ENCODE measurements around the gene ITLN2. TPM values are rescaled to one million over a fixed set of nuclear protein-coding genes. Genes with fewer than 3 reads are reported as not detected.
A peak's percentile ranks its signal among the peaks of the same experiment; 100 is the strongest.
"Not testable (repeated sequence)": the region's sequence is repeated elsewhere in the genome, so short reads cannot be mapped to it uniquely, and the experiment has no call there.

The ITLN2 gene
- total and polyA plus RNA-seq, 8 donors = 0.19 TPM; not detected in 7

DNA sequence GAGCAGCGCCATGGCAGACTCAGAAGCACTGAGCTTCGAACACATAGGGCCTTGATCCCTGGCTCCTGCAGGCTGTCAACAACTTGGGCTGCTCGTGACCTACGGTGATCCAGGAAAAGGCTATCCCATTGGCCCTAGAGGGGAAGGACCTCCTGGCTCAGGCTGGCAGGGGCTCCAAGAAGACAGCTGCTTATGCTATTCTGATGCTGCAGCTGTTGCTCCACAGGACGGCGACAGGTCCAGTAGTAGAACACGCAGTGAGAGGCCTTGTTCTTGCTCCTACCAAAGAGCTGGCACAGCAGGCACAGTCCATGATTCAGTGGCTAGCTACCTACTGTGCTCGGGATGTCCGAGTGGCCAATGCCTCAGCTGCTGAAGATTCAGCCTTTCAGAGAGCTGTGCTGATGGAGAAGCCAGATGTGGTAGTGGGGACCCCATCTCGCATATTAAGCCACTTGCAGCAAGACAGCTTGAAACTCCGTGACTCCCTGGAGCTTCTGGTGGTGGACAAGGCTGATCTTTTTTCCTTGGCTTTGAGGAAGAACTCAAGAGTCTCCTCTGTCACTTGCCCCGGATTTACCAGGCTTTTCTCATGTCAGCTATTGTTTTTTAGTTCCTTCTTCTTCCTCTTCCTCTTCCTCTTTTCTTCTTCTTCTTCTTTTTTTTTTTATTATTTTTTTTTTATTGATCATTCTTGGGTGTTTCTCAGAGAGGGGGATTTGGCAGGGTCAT lies 18.9 kb downstream of the ITLN2 start:
- H3K9me3 ChIP-seq = no peaks in the 10 kb centered on the region
- intact Hi-C loops (cut with DNase I) = no loop called here
- H3K4me1 ChIP-seq = no peaks in the 10 kb centered on the region
- no peak overlapping the region for H3K27ac ChIP-seq
- ATAC-seq (no peak), FAIRE-seq (no peak), DNase-seq (no peak)
- H3K27me3 ChIP-seq = no peaks in the 10 kb centered on the region
- WGBS, 2 donors = 92 to 93% methylated on average over 12 of the region's 12 CpGs
- H3K4me3 ChIP-seq = no peak overlapping the region
- H3K36me3 ChIP-seq = no peaks in the 10 kb centered on the region
- TF ChIP-seq CTCF (IDR thresholded peaks at IDR 0.05) = no peak

DNA sequence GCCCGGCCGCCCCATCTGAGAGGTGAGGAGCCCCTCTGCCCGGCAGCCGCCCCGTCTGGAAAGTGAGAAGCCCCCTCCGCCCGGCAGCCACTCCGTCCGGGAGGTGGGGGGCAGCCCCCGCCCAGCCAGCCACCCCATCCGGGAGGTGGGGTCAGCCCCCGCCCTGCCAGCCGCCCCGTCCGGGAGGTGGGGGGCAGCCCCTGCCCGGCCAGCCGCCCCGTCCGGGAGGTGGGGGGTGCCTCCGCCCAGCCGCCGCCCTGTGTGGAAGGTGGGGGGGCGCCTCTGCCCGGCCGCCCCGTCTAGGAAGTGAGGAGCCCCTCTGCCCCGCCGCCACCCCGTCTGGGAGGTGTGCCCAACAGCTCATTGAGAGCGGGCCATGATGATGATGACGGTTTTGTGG lies 21.3 kb downstream of the ITLN2 start:
- H3K4me3 ChIP-seq; H3K27ac ChIP-seq; H3K9me3 ChIP-seq; intact Hi-C loops (cut with DNase I); FAIRE-seq; H3K4me1 ChIP-seq; H3K27me3 ChIP-seq; DNase-seq; ATAC-seq; H3K36me3 ChIP-seq: not testable (repeated sequence)
- 88 to 92% methylated on average over 23 to 31 of the region's 31 CpGs for WGBS, 2 donors

DNA sequence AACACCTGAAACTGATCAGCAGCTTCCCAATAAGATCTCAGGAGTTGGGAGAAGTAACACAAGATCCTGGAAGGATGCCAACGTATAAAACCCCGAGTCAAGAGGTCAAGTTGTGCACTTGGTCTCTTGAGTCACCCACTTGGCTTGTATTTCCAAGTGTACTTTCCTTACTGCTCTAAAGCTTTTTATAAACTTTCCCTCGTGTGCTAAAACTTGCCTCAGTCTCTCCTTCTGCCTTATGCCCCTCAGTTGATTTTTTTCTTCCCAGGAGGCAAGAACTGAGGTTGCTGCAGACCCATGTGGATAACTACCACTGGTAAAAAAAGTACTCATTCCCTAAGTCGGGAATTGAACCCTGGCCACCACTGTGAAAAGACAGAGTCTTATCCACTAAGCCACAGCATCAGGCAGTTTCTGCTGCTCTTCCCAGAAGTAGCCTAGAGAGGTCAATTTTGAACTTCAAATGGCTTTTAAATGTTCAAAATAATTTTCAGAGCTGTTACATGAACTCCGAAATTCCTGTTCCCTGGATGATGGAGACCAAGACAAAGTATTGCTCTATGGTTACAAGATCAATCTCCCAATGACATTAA lies 28.9 kb downstream of the ITLN2 start:
- intact Hi-C loops (cut with DNase I) = no loop called here
- ATAC-seq = peak in 2 of 4 donors; percentile 36 to 41
- Histone ChIP-seq H3K4me3 (no peak overlapping the region), H3K4me1 (peaks cover 0 to 4% (median 0%) of the 10 kb centered on the region in 3 donors), H3K27ac (peak overlapping the region in 1 of 4 donors; percentile 5), H3K36me3 (no peaks in the 10 kb centered on the region), H3K27me3 (no peaks in the 10 kb centered on the region), H3K9me3 (no peaks in the 10 kb centered on the region)
- TF ChIP-seq CTCF (IDR thresholded peaks at IDR 0.05) = no peak
- 45 to 51% methylated on average over 5 of the region's 5 CpGs for WGBS, 2 donors
- DNase-seq = no peak
- no peak for FAIRE-seq

GRCh38 chr1:160924791-160925651 lies 29.6 kb downstream of the ITLN2 start:
- 55 to 57% methylated on average over 7 of the region's 7 CpGs for WGBS, 2 donors
- intact Hi-C loops (cut with DNase I) = no loop called here
- no peak for FAIRE-seq
- DNase-seq = peak in 2 of 6 donors; percentile 20 to 54
- Histone ChIP-seq H3K36me3 (no peaks in the 10 kb centered on the region), H3K4me3 (no peak overlapping the region), H3K4me1 (peaks cover 0 to 4% (median 0%) of the 10 kb centered on the region in 3 donors), H3K27me3 (no peaks in the 10 kb centered on the region), H3K9me3 (no peaks in the 10 kb centered on the region), H3K27ac (peak overlapping the region in 1 of 4 donors; percentile 5)
- TF ChIP-seq CTCF (IDR thresholded peaks at IDR 0.05) = no peak
- peak; percentile 67 to 78 (median 70) for ATAC-seq

DNA sequence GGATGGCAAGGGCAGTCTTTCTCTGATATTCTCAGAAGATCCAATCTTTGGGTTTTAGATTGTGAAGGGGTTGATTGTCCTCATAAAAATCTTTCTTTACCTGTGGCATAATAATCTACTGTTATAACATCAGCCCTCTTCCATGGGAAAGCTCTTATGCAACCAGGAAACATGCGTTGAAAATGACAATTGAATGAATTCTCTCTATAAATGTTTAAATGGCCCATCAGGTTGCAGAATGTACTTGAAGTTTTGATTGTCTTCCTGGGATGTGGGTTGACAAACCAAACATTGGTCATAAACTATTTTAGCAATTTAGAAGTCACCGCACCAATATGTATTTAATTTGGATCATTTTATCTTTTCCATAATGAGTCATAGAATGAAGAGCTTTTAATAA lies 37.9 kb downstream of the ITLN2 start:
- H3K27ac ChIP-seq = no peak overlapping the region
- no peaks in the 10 kb centered on the region for H3K9me3 ChIP-seq
- no peak for FAIRE-seq
- H3K27me3 ChIP-seq = no peaks in the 10 kb centered on the region
- WGBS, 2 donors = 71 to 75% methylated on average over 2 of the region's 2 CpGs
- H3K4me3 ChIP-seq = no peak overlapping the region
- no peak for ATAC-seq
- DNase-seq = no peak
- peaks cover 0 to 3% (median 0%) of the 10 kb centered on the region in 3 donors for H3K4me1 ChIP-seq
- intact Hi-C loops (cut with DNase I) = no loop called here
- H3K36me3 ChIP-seq = no peaks in the 10 kb centered on the region
- no peak for TF ChIP-seq CTCF (IDR thresholded peaks at IDR 0.05)

- DNase-seq = peak in 1 of 6 donors; percentile 9
Observed at GRCh38 chr1:160913229-160913628, 41.4 kb downstream of the ITLN2 start.

More at GRCh38 chr1:160913229-160913628, 41.4 kb downstream of the ITLN2 start:
- H3K27ac ChIP-seq; intact Hi-C loops (cut with DNase I); H3K4me1 ChIP-seq; ATAC-seq; H3K9me3 ChIP-seq; H3K4me3 ChIP-seq; H3K27me3 ChIP-seq; H3K36me3 ChIP-seq; FAIRE-seq: not testable (repeated sequence)
- 61 to 64% methylated on average over 6 of the region's 6 CpGs for WGBS, 2 donors

All from pancreas (tissue), 10 donors.